NCI-H2029 treated with DMSO at 0.1 percent for 48 hours (cell line): ENCODE measurements around the gene OGFOD3.

Experiments used
- DNase-seq: peaks from one replicate; lab custom pipeline; 2025; lab: John Stamatoyannopoulos, UW

Gene OGFOD3

DNA sequence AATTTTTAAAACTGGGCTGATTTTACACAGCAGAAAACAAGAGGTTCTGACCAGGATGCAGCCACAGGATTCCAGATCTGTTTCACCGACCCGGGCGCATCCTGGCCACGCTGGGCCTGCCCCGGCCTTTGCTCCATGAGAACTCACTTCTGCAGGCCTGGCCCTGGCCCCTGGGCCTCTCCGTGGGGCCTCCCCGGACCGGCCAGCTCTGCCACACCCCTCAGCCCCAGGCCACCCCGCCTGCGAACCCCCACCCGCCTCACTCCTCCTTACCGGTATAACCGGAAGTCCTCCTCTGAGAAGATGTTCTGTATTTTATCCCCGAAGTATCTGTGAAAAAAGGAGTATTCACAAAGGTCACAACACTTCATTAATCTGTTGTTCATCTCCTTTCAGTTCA, 13.3 kb downstream of the OGFOD3 start:
- no peak for DNase-seq

DNA sequence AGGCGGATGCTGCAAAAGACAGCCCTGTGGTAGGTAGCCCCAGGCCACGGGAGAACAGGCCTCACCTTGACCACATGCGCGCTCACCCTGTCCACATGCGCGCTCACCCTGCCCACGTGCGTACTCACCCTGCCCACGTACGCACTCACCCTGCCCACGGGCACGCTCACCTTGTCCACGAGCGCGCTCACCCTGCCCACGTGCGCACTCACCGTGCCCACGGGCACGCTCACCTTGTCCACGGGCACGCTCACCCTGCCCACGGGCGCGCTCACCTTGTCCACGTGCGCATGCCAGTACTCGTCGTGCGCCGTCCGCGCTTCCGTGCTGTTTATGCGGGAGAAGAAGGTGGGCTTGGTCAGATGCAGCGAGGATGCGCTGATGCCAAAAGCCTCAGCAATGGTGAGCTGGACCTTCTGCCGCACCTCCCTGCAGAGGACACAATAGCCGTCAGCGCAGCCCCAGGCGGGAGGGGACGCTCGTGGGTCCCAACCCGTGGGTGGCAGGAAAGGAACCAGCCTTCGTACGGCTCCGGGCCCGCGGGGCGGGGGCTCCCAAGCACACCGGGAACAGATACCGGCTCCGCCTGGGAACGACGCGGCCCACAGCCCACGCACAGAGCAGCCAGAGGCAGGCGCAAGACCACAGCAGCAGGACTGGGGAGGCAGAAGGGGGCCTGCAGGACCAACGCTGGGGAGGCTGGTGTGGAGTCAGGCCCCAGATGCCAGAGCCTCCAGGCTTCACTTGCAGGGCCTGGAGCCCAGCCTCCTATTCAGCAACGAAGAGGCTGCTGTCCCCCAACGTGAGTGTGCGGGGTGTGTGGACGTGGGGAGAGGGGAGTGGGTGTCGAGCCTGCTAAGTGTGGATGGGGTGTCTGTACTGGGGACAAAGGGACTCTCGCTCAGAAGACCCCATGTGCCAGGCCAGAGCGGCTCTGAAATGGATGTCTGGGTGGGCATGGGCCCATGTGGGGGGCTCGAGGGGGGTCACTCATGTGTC, 14.4 kb downstream of the OGFOD3 start:
- no peak for DNase-seq

DNA sequence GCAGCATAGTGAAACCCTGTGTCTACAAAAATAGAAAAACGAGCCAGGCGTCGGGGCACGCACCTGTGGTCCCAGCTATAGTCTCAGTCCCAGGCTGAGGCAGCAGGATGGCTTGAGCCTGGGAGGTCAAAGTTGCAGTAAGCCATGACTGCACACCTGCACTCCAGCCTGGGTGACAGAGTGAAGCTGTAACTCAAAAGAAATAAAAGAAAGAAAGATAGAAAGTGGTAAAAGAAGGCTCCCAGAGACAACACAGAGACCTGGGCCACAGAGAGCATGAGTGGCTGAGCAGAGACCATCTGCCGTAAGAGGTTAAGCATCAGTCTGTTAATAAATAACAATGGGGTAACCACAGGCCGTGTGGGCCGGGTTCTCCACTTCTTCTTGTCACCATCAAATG, 15.5 kb downstream of the OGFOD3 start:
- DNase-seq: no peak

DNA sequence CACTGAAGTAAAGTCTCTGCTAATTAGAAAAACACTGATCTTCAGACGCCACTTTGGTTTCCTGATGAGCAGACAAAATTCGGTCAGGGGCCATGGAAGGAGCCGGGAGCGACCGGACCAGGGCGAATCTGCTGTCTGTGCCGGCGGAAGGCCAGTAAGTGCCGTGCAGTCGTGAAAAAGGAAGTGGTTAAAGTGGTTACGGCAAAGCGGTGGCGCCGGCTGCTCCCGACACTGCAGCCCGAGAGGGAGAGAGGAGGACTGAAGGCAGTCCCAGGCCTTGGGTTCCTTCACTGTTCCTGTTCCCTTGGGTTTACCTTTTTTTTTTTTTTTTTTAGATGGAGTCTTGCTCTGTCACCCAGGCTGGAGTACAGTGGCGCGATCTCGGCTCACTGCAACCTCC, 17.6 kb downstream of the OGFOD3 start:
- DNase-seq: no peak

DNA sequence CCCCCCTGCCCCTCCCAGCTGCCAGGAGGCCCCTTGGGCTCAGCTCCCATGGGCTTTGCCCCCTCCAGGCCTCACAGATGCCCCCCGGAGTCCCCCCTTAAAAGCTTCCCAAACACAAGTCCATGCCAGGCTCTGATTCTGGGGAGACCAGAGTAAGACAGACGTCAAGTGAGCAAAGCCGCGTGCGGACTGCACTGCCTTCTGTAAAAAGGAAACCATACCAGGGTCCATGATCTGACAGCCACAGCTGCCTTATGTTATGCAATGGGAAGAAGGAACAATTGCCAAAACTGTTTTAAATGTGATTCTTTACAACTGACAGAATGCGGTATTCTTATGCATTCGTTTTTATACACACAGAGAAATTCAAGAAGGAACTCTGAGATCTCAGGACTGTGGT, 18.2 kb downstream of the OGFOD3 start:
- DNase-seq: no peak

DNA sequence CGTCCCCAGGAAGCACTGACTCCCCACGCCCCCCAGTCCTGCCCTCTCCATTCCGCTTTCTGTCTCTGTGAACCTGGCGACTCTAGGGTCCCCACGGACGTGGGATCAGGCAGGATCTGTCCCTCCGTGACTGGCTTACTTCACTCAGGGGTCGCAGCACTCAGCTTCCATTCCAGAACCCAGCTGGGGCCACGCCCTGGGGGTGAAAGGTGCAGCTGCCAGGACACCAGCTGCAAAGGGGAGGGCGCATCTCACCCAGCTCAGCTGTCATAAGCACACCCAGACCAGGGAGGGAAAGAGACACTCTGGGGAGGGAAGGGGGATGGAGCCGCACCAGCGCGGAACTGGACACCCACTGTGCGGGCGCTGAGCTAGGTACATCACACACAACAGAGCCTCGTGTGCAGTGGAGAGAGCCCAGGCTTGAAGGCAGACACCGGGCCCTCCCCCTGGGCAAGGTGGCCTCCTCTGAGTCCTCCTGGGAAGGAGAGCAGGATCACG, 18.7 kb downstream of the OGFOD3 start:
- DNase-seq: no peak

DNA sequence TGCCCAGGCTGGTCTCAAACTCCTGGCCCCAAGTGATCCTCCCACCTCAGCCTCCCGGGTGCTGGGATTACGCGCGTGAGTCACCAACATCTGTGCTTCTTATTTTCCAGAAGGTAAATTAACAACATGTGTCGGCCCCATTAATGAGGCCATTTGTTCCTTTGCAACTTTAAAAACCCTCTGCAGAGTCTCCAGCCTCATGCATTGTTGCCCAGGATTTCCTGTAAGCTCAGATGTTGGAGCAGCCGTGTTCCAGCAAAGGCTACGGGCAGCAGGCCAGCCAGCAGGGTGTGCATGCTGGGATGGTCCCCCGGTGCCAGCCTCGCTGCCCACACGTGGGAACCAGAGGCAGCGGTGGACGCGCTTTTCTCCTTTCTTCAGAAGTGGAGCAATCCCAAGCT, 19.3 kb downstream of the OGFOD3 start:
- DNase-seq: no peak

DNA sequence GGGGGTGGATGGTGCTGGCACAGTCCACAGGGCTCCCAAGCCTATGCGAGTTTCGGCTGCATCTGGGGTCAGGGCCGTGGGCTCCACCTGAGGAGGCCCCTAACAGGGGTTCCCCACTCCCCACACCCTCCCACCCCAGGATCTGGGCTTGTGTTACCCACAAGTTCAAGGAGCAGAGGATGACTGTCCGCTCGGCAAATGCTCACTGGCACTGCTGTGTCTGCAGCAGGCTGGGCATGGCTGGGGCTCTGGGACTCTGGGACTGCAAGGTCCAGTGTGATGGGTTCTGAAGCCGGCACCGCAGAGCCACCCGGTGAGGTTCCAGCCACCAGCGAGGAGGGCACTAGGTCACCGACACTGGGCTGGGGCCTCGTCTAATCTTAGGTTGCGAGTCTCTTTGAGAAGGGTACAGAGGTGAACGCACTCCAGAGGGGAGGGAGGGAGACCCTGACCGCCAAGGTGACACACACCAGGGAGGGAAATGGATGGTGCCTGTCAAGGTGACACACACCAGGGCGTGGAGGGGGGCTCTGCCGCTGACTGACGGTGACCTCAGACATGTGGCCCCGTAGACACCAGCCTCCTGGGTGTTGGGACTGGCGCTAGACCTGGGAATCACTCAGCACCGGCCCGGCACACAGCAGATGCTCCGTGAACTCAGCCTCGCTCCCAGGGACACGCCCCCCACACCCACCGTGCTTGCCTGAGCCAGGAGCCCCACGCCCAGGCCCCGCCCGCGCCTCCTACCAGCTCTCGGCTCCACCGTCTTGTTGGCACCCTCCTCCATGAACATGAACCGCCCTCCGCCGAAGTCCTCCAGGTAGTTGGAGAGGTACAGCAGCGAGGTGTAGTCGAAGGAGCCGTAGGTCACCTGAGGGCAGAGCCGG, 20.7 kb downstream of the OGFOD3 start:
- no peak for DNase-seq

DNA sequence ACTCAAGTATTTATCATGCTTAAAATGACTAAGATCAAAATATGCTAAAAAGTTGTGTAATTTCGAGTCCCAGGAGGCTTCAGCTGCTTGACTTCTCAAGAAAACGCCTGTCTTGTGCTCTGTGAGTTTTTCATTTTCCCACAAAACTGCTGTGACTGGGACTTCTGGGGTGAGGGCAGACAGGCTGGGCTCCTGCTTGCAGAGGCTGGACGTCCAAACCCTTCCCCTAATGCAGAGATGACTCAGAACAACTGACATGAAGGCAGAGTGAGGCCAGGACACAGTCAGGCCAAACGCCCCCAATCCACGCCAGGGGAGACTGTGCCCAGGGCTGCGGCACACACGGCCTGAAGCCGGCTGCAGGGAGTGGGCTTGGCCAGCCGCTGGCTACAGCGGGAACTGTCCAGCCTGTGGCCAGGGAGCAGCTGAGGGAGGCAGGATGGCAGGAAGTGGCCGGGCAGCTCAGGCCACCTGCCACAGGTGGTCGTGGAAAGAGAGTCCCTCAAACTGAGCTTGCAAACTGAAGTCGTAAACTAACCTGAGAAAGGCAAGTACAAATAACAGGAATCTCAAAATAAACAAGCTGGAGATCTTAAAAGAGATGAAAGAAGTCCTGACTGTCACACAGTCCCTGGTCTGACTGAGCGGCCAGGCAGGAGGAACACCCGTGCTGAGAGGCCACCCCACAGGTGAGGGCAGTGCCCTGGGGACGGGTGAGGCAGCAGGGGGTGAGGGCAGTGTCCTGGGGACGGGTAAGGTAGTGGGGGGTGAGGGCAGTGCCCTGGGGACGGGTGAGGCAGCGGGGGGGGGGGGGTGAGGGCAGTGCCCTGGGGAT, 21.6 kb downstream of the OGFOD3 start:
- no peak for DNase-seq

DNA sequence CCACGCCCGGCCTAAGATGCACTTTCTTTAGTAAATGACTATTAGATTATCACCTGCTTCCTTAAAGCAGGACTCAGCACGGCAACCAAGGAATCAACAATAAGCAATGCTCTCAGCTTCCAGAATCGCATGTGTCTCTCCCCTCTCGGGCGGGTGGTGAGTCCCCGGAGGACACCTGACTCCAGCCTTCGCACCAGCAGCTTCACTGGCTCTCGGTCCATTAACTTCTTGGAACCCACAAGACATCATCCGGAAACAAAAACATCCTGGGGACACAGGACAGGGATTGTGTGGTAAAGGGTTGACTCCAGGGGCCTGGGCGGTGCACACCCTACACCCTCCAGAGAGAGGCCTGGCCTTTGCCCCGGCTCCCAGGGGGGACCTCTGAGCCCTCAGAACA, 24.1 kb downstream of the OGFOD3 start:
- no peak for DNase-seq

DNA sequence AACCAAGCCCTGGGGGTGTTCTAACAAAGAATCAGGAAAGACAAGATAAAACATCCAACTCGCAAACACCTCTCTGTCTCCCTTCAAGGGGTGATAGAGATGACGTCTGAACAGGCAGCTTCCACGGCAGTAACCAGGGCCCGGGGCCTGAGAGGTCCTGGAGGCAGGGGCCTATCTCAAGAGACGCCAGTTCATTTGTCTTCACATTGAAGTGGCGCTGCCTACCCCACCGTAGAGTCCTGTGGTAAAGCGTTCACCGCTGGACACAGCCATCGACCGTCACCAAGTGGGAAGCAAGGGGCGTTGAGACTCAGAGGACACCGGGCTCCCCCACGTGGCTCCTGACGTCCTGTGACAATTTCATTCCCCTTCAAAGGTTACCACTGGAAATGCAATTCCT, 25.4 kb downstream of the OGFOD3 start:
- DNase-seq: no peak

DNA sequence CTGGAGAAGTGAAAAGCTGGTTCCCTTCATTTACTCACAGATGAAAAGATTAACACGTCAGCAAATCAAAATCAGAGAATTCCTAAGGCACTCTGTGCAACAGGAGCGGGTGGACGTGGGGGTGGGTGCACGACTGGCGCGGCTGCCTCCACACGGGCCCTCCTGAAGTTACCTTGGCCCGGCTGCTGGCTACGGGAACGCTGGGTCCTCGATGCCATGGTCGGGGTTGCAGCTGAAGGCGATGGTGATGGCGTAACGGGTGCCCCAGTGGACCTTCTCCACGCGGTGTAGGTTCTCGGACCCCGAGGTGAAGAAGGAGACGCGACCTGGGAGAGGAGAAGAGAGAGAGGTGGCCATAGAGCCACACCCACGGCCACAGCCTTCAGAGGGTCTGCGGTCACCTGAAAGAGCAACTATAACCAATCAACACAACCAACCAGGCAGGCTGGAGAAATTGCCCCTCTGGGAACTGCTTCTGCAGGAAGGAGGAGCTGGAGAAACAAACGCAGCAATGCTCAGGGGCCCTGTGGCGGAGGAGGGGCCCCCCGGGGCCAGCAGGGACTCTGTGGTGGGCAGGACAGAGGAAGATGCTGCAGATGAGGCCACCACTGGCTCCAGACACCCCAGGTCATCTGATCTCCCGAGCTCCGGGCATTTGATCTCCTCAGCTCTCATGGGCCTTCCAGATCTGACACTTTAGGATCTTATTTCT, 26.0 kb downstream of the OGFOD3 start:
- DNase-seq: no peak

DNA sequence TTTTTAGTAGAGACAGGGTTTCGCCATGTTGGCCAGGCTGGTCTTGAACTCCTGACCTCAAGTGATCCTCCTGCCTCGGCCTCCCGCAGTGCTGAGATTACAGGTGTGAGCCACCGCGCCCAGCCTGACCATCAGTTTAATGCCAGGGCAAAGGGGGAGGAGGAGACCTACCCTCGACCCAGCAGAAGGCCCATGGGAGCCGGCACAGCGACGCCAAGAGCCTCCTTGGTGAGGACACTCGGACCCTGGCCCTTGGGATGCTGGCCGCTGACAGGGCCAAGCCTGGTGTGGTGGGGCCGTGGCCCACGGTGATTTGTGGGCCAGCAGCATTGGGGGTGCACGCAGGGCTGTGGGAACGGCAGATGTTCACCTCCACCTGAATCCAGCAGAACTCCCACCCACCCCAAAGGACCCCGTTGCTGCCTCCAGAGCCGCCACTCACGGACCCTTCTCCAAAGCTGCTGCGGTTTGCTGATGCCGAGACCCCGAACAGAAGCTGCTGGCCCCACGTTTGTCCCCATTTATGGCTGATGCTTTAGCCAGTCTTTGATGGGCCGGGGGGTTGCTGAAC, 26.8 kb downstream of the OGFOD3 start:
- DNase-seq: no peak

DNA sequence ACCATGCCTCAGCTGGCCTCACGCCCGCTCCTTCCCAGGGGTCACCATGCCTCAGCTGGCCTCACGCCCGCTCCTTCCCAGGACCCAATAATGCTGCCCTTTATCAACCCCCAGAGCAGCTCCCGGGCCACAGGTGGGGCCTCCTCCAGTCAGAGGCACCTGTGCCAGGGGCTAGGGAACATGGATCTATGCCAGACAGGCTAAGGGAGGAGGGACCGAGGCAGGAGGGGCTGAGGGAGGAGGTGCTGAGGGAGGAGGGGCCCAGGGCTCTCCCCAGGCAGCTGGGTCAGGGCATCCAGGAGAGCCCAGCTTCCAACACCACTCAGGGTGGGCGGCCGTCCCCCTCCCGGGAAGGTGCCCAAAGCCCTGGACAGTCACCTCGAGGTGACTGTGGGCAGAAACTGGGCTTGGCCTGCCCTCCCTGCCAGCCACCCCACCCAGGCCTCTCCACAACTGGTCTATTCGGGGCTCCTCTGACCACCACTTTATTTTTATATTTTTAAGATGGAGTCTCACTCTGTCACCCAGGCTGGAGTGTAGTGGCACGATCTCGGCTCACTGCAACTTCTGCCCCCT, 27.4 kb downstream of the OGFOD3 start:
- no peak for DNase-seq

DNA sequence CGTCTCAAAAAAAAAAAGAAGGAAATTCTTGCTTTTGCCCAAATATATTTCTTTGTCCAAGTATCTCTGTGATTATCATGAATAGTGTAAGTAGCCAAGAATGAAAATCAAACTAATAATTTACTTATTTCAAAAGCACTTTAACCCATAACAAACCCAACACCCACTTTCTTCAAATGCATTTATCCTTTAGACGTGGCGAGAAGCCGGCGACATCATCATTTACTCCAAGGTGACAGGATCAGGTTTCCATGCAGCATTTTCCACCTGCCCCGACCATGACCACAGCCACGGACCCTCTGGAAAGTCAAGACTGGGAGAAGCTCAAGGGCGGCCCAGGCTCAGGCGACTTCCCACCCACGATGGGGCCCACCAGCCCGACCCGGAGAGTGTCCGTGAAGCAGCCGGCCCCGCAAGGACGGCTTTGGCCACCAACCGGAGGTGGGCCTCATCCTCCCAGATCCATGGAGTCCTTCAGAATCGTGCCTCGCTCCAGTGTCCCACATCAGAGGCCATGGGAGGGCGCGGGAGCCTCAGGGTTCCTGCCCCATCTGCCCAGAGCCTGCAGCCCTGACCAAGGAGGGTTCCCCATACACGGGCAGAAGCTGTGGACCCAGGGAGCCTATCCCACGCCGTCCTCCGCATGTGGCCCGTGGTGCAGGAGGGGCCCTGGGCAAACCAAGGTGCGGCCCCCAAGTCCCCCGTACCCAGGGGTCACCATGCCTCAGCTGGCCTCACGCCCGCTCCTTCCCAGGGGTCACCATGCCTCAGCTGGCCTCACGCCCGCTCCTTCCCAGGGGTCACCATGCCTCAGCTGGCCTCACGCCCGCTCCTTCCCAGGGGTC, 28.1 kb downstream of the OGFOD3 start:
- DNase-seq: no peak

DNA sequence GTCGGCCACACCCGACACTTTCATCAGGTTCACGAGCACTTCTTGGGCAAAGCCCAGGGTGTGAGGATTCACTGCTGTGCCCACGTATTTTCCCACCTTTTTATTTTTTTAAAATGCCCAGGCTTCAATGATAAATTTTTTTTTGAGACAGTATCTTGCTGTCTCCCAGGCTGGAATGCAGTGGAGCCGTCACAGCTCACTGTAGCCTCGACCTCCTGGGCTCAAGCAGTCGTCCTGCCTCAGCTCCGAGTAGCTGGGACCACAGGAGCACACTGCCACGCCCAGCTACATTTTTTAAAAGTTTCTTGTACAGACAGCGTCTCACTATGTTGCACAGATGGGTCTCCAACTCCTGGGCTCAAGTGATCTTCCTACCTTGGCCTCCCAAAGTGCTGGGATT, 29.0 kb downstream of the OGFOD3 start:
- DNase-seq: no peak

DNA sequence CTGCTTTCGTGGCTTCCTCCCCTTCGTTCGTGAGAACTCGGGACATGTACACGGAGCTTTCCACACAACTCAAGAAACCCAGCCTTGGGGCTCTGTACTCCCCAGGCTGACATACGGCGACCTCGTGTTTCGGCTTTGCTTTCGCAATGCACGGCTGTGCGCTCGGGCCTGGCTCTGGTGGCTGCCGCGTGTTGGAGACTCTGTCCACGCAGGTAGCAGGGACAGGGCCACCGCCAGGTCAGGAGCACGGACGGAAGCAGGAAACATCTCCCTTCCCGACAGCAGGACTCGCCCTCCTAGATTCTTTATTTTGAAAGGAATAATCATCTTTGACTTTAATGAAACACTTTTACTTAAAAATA, 29.5 kb downstream of the OGFOD3 start:
- no peak for DNase-seq

DNA sequence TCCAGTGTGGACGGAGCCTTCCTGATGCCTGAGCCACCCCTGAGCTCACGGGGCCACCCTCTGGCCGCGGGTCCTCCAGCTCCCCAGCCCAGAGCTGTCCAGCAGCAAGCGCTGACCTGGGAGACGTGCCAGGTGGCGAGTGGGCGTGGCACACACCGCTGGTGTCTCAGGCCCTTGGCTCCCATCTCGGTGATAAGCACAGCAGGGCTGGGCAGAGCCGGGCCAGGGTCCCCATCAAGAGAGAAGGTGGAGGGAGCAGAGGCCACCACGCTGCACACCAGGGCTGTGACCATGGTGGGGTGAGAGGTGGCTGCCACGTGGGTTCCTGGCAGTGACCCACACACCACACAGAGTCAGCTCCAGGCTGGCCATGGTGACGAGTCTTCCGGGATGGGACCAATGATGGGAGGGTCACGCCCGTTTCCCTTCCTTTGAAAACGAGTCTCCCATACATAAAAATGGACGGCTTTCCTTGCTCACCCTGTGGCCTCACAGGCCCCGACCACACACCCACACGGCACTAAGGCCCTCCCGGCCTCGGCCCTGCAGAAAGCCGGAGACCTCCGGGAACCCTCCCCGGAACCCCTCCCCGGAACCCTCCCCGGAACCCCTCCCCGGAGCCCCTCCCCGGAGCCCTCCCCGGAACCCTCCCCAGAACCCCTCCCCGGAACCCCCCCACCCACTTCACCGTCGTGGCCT, 30.0 kb downstream of the OGFOD3 start:
- DNase-seq: no peak

DNA sequence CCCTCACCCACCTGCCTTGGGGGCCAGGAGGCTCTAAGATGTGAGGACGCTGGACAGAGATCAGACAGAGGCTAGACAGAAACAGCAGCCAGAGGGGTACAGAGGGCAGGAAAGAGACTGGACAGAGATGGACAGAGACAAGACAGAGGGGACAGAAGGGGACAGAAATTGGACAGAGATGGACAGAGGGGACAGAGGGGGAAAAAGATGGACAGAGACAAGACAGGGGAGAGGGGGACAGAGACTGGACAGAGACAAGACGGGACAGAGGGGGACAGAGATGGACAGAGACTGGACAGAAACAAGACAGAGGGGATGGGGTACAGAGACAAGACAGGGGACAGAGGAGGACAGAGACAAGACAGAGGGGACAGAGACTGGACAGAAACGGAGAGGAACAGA, 30.7 kb downstream of the OGFOD3 start:
- no peak for DNase-seq
